SKM-1 (cell line): ENCODE data around the gene AKT2.

ENCODE experiments used
- DNase-seq: peaks from one replicate; lab custom pipeline; 2025; ENCODE audit not compliant: unreplicated experiment; lab: John Stamatoyannopoulos, UW

Gene AKT2

GRCh38 chr19:40192758-40193586 lies 92.2 kb downstream of the AKT2 start:
- DNase-seq = no peak

- no peak for DNase-seq
Measured at GRCh38 chr19:40191836-40192646, 93.1 kb downstream of the AKT2 start.

- peak; percentile 10 for DNase-seq
Measured at GRCh38 chr19:40190891-40191835, 94.0 kb downstream of the AKT2 start, which contains the start of gene MAP3K10. Gene MAP3K10 (plus strand): TSS chr19:40191426. CDS start chr19:40192032, 606 bp downstream.

- DNase-seq = no peak
Measured at GRCh38 chr19:40184273-40184672, 100.9 kb downstream of the AKT2 start.
